Epithelial cell of esophagus (primary cell): ENCODE results near the gene FCHSD2.
A peak's percentile ranks its signal among the peaks of the same experiment; 100 is the strongest.

Experiments used
- DNase-seq: peaks from one replicate; pipeline ENCODE4 v3.0.0; 2010; ENCODE audit warnings: low read depth
- H3K4me3 ChIP-seq: 2 replicates; pipeline ENCODE4 v1.5.1; 2011; ENCODE audit warnings: mild to moderate bottlenecking, low read length, control low read depth
- CTCF ChIP-seq: IDR thresholded peaks from 2 replicates; pipeline ENCODE4 v1.5.1; 2011; ENCODE audit warnings: low read depth, mild to moderate bottlenecking, low read length, control low read depth, inconsistent platforms; ENCODE audit not compliant: insufficient read depth; ENCODE audit errors: missing control alignments

FCHSD2 gene

GRCh38 chr11:73142128-73142377 lies at the start of gene FCHSD2:
FCHSD2 (minus strand) TSS chr11:73142318; CDS start chr11:73141877, 441 bp downstream.
- peak within 1 kb of the TSS; percentile 81 for H3K4me3 ChIP-seq
- TF ChIP-seq CTCF, result no peak
- DNase-seq, result no peak

GRCh38 chr11:73191151-73191550 lies 49.0 kb upstream of the FCHSD2 start:
- no peak overlapping the region for H3K4me3 ChIP-seq
- no peak for DNase-seq
- TF ChIP-seq CTCF, result no peak

- no peak for TF ChIP-seq CTCF
- no peak for DNase-seq
- H3K4me3 ChIP-seq, result no peak overlapping the region
Observed at GRCh38 chr11:73190557-73190885, 48.4 kb upstream of the FCHSD2 start.

- no peak overlapping the region for H3K4me3 ChIP-seq
- no peak for TF ChIP-seq CTCF
Observed at GRCh38 chr11:73189723-73190556, 47.8 kb upstream of the FCHSD2 start.

DNA sequence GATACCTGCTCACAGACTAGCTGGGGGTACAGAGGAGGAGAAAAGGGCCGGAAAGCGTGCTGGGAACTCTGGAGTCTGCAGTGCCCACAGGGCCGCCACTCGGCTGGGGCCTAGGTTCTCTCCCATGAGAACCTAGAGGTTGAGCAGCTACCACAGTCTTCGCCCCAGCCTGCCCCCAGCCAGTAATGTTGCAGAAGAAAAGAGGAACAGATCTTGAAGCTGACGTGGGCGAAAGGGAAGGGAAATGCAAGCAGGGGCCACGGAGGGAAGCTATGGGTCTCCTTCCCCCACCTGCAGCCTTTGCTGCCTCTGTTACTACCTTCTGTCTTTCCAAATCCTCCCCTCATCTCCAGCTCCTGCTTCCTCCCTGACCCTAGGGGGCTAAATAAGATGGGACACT lies 47.2 kb upstream of the FCHSD2 start:
- no peak for DNase-seq
- H3K4me3 ChIP-seq, result no peak overlapping the region
- no peak for TF ChIP-seq CTCF

More at GRCh38 chr11:73189723-73190556, 47.8 kb upstream of the FCHSD2 start:
- DNase-seq, result no peak

- DNase-seq, result no peak
- no peak overlapping the region for H3K4me3 ChIP-seq
- TF ChIP-seq CTCF, result no peak
Observed at GRCh38 chr11:73188301-73188700, 46.2 kb upstream of the FCHSD2 start.

- peak; percentile 93 for DNase-seq
- H3K4me3 ChIP-seq, result no peak overlapping the region
- TF ChIP-seq CTCF, result no peak
Observed at GRCh38 chr11:73187854-73188253, 45.7 kb upstream of the FCHSD2 start.
